ENCODE data around the gene CEP55. TPM values are rescaled to one million over a fixed set of nuclear protein-coding genes. Genes with fewer than 3 reads are reported as not detected.
A peak's percentile ranks its signal among the peaks of the same experiment; 100 is the strongest.

CEP55 gene
- total RNA-seq, 3 donors from 2014 or later: 1.3 to 11.7 (median 2.4) TPM

DNA sequence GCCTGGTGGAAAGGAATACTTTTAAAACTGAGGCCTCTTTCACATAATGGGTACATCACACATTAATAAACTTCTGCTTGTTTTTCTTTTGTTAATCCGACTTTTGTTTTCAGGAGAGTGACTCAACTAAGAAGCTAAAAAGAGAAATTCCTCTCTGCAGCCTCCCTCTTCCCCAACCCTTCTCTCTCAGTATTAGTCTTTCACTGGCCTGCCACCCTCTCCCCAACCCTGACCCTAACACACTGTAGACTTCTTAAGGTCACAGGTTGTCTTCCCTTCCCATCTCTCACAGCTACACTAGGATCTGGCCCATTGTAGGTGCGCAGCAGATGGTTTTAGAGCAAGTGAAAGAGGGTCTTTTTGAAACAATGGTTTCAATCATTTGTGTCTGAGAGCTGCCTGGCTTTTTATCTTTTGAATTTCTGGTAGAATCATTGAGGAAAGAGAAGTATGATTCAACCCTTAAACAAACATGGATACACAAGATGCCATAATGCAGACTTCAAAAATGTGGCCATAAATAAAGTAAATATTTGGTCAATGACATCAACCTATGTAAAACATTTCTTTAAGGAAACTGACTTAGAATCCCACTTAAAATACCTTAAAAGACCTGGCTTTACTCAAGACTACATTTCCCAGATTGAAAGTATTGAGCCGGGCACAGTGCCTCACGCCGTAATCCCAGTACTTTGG, 52.1 kb downstream of the CEP55 start:
- H3K36me3 ChIP-seq (ENCODE audit: low read depth): no peaks in the 10 kb centered on the region
- TF ChIP-seq, protein P1, sequence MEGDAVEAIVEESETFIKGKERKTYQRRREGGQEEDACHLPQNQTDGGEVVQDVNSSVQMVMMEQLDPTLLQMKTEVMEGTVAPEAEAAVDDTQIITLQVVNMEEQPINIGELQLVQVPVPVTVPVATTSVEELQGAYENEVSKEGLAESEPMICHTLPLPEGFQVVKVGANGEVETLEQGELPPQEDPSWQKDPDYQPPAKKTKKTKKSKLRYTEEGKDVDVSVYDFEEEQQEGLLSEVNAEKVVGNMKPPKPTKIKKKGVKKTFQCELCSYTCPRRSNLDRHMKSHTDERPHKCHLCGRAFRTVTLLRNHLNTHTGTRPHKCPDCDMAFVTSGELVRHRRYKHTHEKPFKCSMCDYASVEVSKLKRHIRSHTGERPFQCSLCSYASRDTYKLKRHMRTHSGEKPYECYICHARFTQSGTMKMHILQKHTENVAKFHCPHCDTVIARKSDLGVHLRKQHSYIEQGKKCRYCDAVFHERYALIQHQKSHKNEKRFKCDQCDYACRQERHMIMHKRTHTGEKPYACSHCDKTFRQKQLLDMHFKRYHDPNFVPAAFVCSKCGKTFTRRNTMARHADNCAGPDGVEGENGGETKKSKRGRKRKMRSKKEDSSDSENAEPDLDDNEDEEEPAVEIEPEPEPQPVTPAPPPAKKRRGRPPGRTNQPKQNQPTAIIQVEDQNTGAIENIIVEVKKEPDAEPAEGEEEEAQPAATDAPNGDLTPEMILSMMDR (IDR thresholded peaks at IDR 0.05): no peak
- H3K4me3 ChIP-seq: no peak overlapping the region
- H3K9me3 ChIP-seq: no peaks in the 10 kb centered on the region
- DNase-seq: no peak
- H3K4me1 ChIP-seq (ENCODE audit: low read depth): peaks cover 8% of the 10 kb centered on the region
- intact Hi-C loops (cut with DNase I, micrococcal nuclease): no loop called here
- ATAC-seq: peak; percentile 76

DNA sequence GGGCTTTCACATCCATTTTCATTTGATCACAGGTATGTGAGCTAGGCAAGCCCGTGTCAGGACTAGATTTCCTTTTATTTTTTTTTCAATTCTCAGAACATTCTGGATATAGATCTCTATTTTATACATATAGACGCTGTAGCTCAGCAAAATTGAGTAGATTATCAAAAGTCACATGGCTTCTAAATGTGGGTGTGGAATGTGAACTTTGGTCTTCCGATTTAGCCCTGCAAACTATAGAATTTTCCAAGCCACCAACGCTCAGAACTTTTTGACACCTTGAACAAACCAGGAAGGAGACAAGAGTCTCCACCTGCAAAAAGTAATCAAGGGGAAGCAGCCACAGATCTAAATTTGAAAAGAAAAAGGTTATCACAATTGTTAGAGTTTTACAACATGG, 54.2 kb downstream of the CEP55 start:
- Histone ChIP-seq H3K4me3 (no peak overlapping the region), H3K9me3 (no peaks in the 10 kb centered on the region), H3K4me1 (ENCODE audit: low read depth) (peaks cover 16% of the 10 kb centered on the region), H3K36me3 (ENCODE audit: low read depth) (no peaks in the 10 kb centered on the region)
- DNase-seq: peak in 1 of 3 donors; percentile 36
- intact Hi-C loops (cut with DNase I, micrococcal nuclease): loop anchor here in 1 of 2 donors (5.0 kb wide), 1 partner anchor 132 kb away; no protein-coding TSS in a partner anchor
- TF ChIP-seq, protein P1 (IDR thresholded peaks at IDR 0.05): no peak
- peak; percentile 50 for ATAC-seq

DNA sequence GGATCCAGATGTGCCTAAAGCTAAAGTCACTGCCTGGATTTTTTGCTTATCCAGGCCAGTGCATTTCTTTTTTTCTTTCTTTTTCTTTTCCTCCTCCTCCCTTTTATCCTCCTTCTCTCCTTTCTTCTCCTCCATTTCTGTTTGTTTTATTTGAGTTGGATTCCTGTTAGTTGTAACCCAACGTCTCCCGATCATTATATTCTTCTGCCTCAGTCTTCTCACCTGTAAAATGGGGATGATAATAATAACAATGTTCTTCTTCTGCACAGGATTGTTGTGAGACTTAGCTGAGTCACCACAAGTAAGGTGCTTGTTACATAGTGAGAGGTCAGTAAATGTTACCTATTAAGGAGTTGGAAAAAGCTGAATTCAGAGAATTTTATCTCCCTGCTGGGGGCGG, 56.4 kb downstream of the CEP55 start:
- Histone ChIP-seq H3K36me3 (ENCODE audit: low read depth) (no peaks in the 10 kb centered on the region), H3K9me3 (no peaks in the 10 kb centered on the region), H3K4me3 (no peak overlapping the region), H3K4me1 (ENCODE audit: low read depth) (peaks cover 16% of the 10 kb centered on the region)
- ATAC-seq: no peak
- DNase-seq: no peak
- intact Hi-C loops (cut with DNase I, micrococcal nuclease): loop anchor here in 1 of 2 donors (5.0 kb wide), 1 partner anchor 130 kb away; no protein-coding TSS in a partner anchor
- TF ChIP-seq, protein P1 (IDR thresholded peaks at IDR 0.05): no peak

DNA sequence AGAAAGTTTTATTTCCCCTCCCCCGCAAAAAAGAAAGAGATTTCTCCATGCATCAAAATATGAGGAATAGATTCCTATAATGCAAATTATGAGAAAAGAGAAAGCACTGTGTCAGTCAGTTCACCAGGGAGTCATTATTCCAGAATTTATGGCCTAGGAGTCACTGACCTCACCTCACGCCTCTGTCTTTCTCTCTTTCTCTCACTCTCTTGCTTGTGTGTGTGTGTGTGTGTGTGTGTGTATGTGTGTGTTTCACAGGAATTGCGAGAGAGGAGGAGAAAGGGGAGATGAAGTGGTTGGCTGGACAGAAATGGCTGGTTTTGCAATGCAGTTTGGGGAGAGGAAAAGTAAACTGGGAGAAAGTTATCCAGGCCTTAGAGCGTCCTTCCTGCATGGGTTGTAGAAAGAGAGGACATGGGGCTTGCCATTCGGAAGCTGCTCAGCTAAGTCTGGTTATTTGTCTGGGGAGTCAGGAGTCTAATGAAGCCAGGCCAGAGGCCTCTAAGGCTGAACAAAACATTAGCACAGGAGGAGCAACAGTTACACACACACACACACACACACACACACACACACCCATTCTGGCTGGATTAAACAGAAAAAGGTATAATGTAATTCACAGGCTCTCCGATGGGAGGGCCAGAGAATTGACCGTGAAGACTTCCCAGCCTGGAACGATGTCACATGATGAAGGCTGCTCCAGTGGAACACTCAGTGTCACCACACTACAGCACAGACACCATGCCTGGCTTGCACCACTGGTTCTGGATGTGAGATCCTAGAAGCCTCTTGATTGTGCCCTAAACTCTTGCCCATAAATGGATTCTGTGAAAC, 57.3 kb downstream of the CEP55 start:
- intact Hi-C loops (cut with DNase I, micrococcal nuclease): loop anchor here in 1 of 2 donors (5.0 kb wide), 1 partner anchor 129 kb away; no protein-coding TSS in a partner anchor
- DNase-seq (no peak), ATAC-seq (no peak)
- Histone ChIP-seq H3K36me3 (ENCODE audit: low read depth) (no peaks in the 10 kb centered on the region), H3K4me1 (ENCODE audit: low read depth) (peaks cover 16% of the 10 kb centered on the region), H3K4me3 (no peak overlapping the region), H3K9me3 (no peaks in the 10 kb centered on the region)
- TF ChIP-seq, protein P1 (IDR thresholded peaks at IDR 0.05): no peak

DNA sequence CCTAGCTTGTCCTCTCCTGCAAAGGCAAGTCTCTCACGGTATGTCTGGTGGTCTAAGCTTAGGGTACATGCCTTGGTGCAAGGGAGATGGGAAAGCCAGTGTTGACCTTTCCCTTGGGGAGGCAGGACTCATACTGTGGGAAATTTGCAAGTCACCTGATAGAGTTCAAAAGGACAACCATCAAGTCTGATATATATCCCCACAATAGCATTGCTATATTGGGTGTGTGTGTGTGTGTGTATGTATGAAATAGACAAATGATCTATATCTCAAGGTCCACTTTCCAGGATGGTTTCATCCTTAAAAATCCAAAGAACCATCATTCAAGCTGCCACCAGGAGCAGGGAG, 57.9 kb downstream of the CEP55 start:
- TF ChIP-seq, protein P1 (IDR thresholded peaks at IDR 0.05): no peak
- Histone ChIP-seq H3K4me1 (ENCODE audit: low read depth) (peaks cover 16% of the 10 kb centered on the region), H3K36me3 (ENCODE audit: low read depth) (no peaks in the 10 kb centered on the region), H3K4me3 (no peak overlapping the region), H3K9me3 (no peaks in the 10 kb centered on the region)
- DNase-seq (no peak), ATAC-seq (peak; percentile 37)
- intact Hi-C loops (cut with DNase I, micrococcal nuclease): loop anchor here in 1 of 2 donors (5.0 kb wide), 1 partner anchor 128 kb away; no protein-coding TSS in a partner anchor
